MCF 10A (cell line): Measurements from ENCODE around the gene SLC30A2. TPM values are rescaled to one million over a fixed set of nuclear protein-coding genes. Genes with fewer than 3 reads are reported as not detected.

Experiments used
- BruUV-seq: library from RNA; stranded (reverse); fragments of 400-500 nt; replicated peaks from 2 replicates; lab custom pipeline; 2021; lab: Mats Ljungman, UMichigan
- CTCF ChIA-PET: fragments of 300-600 bp; sonication (Branson Sonifier 250); formaldehyde crosslinking; extraction: SDS; loops from one replicate; lab custom pipeline; 2021; ENCODE audit warnings: antibody characterized with exemption, inconsistent platforms; lab: Yijun Ruan, JAX
- POLR2A ChIA-PET: fragments of 300-600, 350-650 bp; sonication (Branson Sonifier 250); formaldehyde crosslinking; extraction: SDS; loops from one replicate; lab custom pipeline; 2020; ENCODE audit warnings: antibody characterized with exemption, inconsistent platforms; lab: Yijun Ruan, JAX
- DNase-seq: peaks from one replicate; pipeline ENCODE4 v3.0.0-alpha.2; 2018; ENCODE audit not compliant: unreplicated experiment
- H3K27ac Mint-ChIP-seq: one replicate; pipeline ENCODE4 v1.8.0; 2022; ENCODE audit warnings: mild to moderate bottlenecking, low read depth, mixed read lengths; ENCODE audit not compliant: unreplicated experiment
- H3K27me3 Mint-ChIP-seq: one replicate; pipeline ENCODE4 v1.8.0; 2022; ENCODE audit warnings: mixed read lengths; ENCODE audit not compliant: insufficient read depth, unreplicated experiment
- H3K36me3 Mint-ChIP-seq: one replicate; pipeline ENCODE4 v1.8.0; 2022; ENCODE audit warnings: mild to moderate bottlenecking, moderate library complexity, mixed read lengths; ENCODE audit not compliant: insufficient read depth, unreplicated experiment
- H3K4me1 Mint-ChIP-seq: one replicate; pipeline ENCODE4 v1.8.0; 2022; ENCODE audit warnings: mixed read lengths; ENCODE audit not compliant: insufficient read depth, unreplicated experiment
- H3K4me3 Mint-ChIP-seq: one replicate; pipeline ENCODE4 v1.8.0; 2022; ENCODE audit warnings: mild to moderate bottlenecking, moderate library complexity, mixed read lengths; ENCODE audit not compliant: unreplicated experiment
- H3K9me3 Mint-ChIP-seq: one replicate; pipeline ENCODE4 v1.8.0; 2022; ENCODE audit warnings: mixed read lengths; ENCODE audit not compliant: unreplicated experiment
- intact Hi-C: fragments of 100-400 bp; cut with micrococcal nuclease; formaldehyde crosslinking; loops from 2 replicates; pipeline ENCODE4 v1.14.1; 2022
- total RNA-seq: library from RNA; stranded (reverse); gene quantifications from 2 replicates; pipeline ENCODE4 v1.2.3, GENCODE V29; 2022
- TF ChIP-seq, protein P1 (sequence below): fragments of 200-600 bp; IDR thresholded peaks from one replicate; pipeline ENCODE4 v1.8.0; 2022; ENCODE audit warnings: antibody characterized with exemption, mild to moderate bottlenecking; ENCODE audit not compliant: unreplicated experiment

SLC30A2 gene
- total RNA-seq, 1 experiment from 2014 or later = not detected

DNA sequence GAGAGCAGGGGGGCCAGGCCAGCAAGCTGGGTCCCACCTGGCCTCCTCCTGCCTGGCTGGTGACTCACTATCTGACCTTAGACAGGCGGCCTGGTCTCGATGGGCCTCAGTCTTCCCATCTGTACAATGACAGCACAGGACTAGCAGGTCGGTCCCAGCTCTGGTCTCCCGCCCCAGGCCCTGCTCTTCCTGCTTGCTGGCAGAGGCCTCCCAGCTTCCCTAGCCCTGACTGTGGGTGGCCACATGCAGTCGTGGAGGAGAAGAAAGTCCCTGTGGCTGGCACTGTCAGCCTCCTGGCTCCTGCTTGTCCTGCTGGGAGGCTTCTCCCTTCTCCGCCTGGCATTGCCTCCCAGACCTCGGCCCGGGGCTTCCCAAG lies 23.5 kb downstream of the SLC30A2 start:
- no peak for DNase-seq
- Mint-ChIP-seq H3K27me3 (no peaks in the 10 kb centered on the region), H3K9me3 (no peaks in the 10 kb centered on the region), H3K4me3 (no peak overlapping the region), H3K27ac (no peak overlapping the region), H3K36me3 (no peaks in the 10 kb centered on the region), H3K4me1 (no peaks in the 10 kb centered on the region)
- ChIA-PET CTCF (interaction anchor here (1.0 kb wide), 1 partner anchor 14 kb away, joined by 3 read pairs; no protein-coding TSS in a partner anchor), POLR2A (no interaction called here)
- no TSS peak for BruUV-seq
- TF ChIP-seq, protein P1, sequence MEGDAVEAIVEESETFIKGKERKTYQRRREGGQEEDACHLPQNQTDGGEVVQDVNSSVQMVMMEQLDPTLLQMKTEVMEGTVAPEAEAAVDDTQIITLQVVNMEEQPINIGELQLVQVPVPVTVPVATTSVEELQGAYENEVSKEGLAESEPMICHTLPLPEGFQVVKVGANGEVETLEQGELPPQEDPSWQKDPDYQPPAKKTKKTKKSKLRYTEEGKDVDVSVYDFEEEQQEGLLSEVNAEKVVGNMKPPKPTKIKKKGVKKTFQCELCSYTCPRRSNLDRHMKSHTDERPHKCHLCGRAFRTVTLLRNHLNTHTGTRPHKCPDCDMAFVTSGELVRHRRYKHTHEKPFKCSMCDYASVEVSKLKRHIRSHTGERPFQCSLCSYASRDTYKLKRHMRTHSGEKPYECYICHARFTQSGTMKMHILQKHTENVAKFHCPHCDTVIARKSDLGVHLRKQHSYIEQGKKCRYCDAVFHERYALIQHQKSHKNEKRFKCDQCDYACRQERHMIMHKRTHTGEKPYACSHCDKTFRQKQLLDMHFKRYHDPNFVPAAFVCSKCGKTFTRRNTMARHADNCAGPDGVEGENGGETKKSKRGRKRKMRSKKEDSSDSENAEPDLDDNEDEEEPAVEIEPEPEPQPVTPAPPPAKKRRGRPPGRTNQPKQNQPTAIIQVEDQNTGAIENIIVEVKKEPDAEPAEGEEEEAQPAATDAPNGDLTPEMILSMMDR = no peak
- intact Hi-C loops = no loop called here

DNA sequence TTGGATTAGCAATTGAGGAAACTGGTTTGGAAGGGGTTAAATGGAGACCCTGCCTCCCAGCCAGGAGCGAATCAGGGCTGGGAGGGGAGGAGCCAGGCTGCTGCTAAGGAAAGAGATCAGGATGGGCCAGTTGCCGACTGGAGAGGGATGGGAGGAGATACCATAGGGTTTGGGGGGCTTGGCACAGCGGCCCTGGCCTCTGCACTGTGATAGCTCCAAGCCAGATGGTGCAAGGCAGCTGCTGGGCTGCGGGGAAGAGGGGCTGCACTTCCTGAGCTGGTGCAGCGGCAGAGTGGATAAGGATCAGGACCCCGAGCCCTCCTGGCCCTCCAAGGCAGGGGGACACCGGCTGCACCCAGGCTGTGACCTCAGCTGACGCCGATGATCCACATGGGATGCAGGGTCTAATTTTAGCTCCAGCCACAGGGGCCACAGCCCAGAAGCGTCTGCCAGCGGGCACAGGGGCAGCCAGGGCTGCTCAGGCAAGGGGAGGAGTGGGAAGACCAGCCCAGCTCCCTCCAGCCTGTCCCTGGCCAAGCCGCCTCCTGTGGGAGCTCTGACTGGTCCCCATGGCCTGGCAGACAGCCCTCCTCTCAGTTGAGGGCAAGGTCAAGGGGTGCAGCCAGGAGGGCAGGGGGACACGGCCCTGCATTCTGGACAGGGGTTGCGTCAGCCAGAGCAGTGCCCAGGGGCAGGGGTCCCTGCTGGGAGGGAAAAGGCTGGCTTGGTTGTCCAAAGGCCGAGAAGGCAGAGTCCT lies 24.1 kb downstream of the SLC30A2 start, which contains the start of gene EXTL1:
TSS of gene EXTL1 (plus strand) at position 129 of the 757 bp plus-strand sequence. CDS start 872 bp downstream, outside the sequence.
- ChIA-PET CTCF (interaction anchor here (1.0 kb wide), 1 partner anchor 15 kb away, joined by 3 read pairs; no protein-coding TSS in a partner anchor), POLR2A (no interaction called here)
- Mint-ChIP-seq H3K4me1 (no peaks in the 10 kb centered on the region), H3K9me3 (no peaks in the 10 kb centered on the region), H3K27me3 (no peaks in the 10 kb centered on the region), H3K27ac (no peak within 1 kb of the TSS), H3K4me3 (no peak within 1 kb of the TSS), H3K36me3 (no peaks in the 10 kb centered on the region)
- DNase-seq = no peak
- no TSS peak for BruUV-seq
- TF ChIP-seq, protein P1 = no peak
- intact Hi-C loops = no loop called here

DNA sequence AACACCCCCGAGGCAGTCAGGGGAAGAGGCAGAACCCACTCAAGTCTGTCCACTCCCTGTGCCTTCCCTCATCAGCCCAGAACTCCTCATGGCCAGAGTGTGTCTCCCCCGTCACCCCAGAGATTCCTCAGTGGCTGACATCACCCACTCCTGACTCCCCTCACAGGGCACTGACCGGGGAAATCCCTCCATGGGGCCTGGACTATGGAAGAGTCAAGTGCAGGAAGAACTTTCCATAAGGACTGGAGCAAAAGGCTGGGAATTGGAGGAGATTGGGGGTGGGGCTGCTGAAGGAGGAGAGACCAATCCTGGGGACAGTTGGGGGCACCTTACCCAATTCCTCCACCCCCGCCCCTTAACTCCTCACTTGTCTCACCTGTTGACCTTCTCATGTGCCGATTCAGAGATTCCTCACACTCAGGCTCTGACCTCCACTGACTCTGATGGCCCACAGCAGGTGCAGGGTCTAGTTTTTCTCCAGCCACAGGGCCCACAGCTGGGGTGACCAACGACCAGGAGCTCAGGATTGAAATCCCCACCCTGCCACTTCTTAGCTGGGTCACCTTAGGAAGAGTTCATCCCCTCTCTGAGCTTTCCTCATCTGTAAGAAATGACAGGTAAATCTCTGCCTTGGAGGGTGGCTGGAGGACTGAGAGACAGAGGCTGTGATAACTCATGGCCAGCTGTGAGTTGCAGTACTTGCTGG lies 24.8 kb downstream of the SLC30A2 start:
- POLR2A ChIA-PET = no interaction called here
- intact Hi-C loops = no loop called here

More for the DNA sequence above, 24.8 kb downstream of the SLC30A2 start:
- no peaks in the 10 kb centered on the region for H3K36me3 Mint-ChIP-seq
- TF ChIP-seq, protein P1 = no peak
- H3K27me3 Mint-ChIP-seq = no peaks in the 10 kb centered on the region
- DNase-seq = no peak
- BruUV-seq = no TSS peak
- H3K4me3 Mint-ChIP-seq = no peak overlapping the region
- no peaks in the 10 kb centered on the region for H3K4me1 Mint-ChIP-seq
- no peak overlapping the region for H3K27ac Mint-ChIP-seq
- H3K9me3 Mint-ChIP-seq = no peaks in the 10 kb centered on the region
- CTCF ChIA-PET = no interaction called here
